ENCODE data around the gene PTPRJ. TPM values are rescaled to one million over a fixed set of nuclear protein-coding genes. Genes with fewer than 3 reads are reported as not detected.

The PTPRJ gene
- total RNA-seq, 1 experiment from 2014 or later: 59.4 TPM

DNA sequence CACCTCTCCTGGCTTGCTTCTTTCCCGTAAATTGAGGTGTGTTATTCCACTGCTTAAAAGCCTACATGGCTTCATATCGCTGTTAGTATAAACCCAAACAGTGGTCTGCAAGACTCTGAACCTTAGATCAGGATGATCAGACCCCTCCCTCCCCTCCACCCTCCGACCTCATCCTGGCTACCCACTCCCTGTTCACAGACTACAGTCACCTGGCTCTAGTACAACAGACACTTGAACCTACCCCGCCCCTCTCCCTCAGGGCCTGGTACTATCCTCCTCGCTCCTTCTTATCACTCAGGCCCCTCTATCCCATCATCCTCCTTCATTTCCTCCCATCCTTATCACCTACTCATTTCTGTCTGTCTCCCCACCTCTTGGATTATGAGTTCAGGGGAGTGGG lies 20.1 kb downstream of the PTPRJ start:
- DNase-seq: no peak
- H3K4me1 Mint-ChIP-seq (ENCODE audit: low read depth, unreplicated experiment): peaks cover 68% of the 10 kb centered on the region
- peak overlapping the region; percentile 36 for H3K27ac Mint-ChIP-seq (ENCODE audit: unreplicated experiment)
- CTCF ChIA-PET: no interaction called here
- no peaks in the 10 kb centered on the region for H3K27me3 Mint-ChIP-seq (ENCODE audit: unreplicated experiment)
- intact Hi-C loops (cut with micrococcal nuclease; ENCODE audit: unreplicated experiment): no loop called here
- BruUV-seq (replicated peaks): no TSS peak
- H3K4me3 Mint-ChIP-seq (ENCODE audit: low read depth, unreplicated experiment): no peak overlapping the region
- peaks cover 17% of the 10 kb centered on the region for H3K36me3 Mint-ChIP-seq (ENCODE audit: insufficient read depth, unreplicated experiment)
- TF ChIP-seq, protein P1, sequence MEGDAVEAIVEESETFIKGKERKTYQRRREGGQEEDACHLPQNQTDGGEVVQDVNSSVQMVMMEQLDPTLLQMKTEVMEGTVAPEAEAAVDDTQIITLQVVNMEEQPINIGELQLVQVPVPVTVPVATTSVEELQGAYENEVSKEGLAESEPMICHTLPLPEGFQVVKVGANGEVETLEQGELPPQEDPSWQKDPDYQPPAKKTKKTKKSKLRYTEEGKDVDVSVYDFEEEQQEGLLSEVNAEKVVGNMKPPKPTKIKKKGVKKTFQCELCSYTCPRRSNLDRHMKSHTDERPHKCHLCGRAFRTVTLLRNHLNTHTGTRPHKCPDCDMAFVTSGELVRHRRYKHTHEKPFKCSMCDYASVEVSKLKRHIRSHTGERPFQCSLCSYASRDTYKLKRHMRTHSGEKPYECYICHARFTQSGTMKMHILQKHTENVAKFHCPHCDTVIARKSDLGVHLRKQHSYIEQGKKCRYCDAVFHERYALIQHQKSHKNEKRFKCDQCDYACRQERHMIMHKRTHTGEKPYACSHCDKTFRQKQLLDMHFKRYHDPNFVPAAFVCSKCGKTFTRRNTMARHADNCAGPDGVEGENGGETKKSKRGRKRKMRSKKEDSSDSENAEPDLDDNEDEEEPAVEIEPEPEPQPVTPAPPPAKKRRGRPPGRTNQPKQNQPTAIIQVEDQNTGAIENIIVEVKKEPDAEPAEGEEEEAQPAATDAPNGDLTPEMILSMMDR (IDR thresholded peaks at IDR 0.05; ENCODE audit: unreplicated experiment): no peak
- H3K9me3 Mint-ChIP-seq (ENCODE audit: low read depth, unreplicated experiment): no peaks in the 10 kb centered on the region

DNA sequence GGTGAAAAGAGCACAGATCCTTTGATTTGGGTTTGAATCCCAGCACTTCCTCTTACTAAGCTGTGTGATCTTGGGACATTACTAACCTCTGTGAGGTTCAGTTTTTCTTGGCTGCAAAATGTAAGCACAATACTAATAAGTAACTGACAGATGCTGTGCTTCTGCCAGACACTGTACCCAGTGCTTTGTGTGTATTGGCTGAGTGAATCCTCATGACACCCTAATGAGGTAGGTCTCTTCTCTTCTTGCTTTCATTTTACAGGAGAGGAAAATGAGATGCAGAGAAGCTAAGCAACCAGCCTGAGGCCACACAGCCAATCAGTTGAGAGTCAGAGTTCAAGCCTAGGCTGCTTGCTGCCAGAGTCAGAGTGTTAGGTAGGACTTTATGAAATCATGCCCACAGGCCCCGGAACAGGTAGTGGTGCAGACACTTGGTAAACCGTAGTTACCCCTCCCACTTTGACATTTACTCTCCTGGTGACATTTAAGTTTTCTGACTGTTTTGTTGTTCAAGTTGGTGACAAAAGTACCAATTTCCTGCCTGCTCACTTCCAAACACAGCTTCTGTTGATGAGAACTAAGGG lies 21.2 kb downstream of the PTPRJ start:
- CTCF ChIA-PET: interaction anchor here (0.7 kb wide), 1 partner anchor 42 kb away, joined by 4 read pairs; no protein-coding TSS in a partner anchor
- TF ChIP-seq, protein P1 (IDR thresholded peaks at IDR 0.05; ENCODE audit: unreplicated experiment): no peak
- BruUV-seq (replicated peaks): no TSS peak
- no peak for DNase-seq
- peaks cover 76% of the 10 kb centered on the region for H3K4me1 Mint-ChIP-seq (ENCODE audit: low read depth, unreplicated experiment)
- no peak overlapping the region for H3K4me3 Mint-ChIP-seq (ENCODE audit: low read depth, unreplicated experiment)
- intact Hi-C loops (cut with micrococcal nuclease; ENCODE audit: unreplicated experiment): no loop called here
- no peaks in the 10 kb centered on the region for H3K9me3 Mint-ChIP-seq (ENCODE audit: low read depth, unreplicated experiment)
- H3K36me3 Mint-ChIP-seq (ENCODE audit: insufficient read depth, unreplicated experiment): peaks cover 17% of the 10 kb centered on the region
- peak overlapping the region; percentile 50 for H3K27ac Mint-ChIP-seq (ENCODE audit: unreplicated experiment)
- H3K27me3 Mint-ChIP-seq (ENCODE audit: unreplicated experiment): no peaks in the 10 kb centered on the region

DNA sequence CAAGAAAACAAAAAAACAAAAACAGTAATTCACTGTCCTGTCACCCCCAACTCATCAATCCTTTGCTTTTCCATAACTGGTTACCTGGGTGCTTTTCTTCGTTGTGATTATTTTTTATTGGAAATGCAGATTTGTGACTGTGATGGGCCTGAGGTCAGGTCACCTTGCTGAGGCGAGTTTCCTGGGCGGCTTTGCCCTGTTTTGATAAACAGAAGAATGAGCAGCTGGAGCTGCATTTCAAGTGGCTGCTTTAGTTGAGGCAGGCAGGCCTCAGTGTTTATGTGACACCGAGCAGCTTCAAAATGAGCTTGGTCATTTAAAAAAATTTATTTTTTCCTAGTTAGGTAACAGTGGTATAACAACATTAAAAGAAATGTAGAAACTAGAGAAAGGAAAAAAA lies 22.2 kb downstream of the PTPRJ start:
- TF ChIP-seq, protein P1 (IDR thresholded peaks at IDR 0.05; ENCODE audit: unreplicated experiment): no peak
- no peak overlapping the region for H3K4me3 Mint-ChIP-seq (ENCODE audit: low read depth, unreplicated experiment)
- no TSS peak for BruUV-seq (replicated peaks)
- no peak overlapping the region for H3K27ac Mint-ChIP-seq (ENCODE audit: unreplicated experiment)
- no peak for DNase-seq
- peaks cover 15% of the 10 kb centered on the region for H3K36me3 Mint-ChIP-seq (ENCODE audit: insufficient read depth, unreplicated experiment)
- H3K27me3 Mint-ChIP-seq (ENCODE audit: unreplicated experiment): no peaks in the 10 kb centered on the region
- peaks cover 76% of the 10 kb centered on the region for H3K4me1 Mint-ChIP-seq (ENCODE audit: low read depth, unreplicated experiment)
- H3K9me3 Mint-ChIP-seq (ENCODE audit: low read depth, unreplicated experiment): no peaks in the 10 kb centered on the region
- CTCF ChIA-PET: no interaction called here
- intact Hi-C loops (cut with micrococcal nuclease; ENCODE audit: unreplicated experiment): no loop called here

DNA sequence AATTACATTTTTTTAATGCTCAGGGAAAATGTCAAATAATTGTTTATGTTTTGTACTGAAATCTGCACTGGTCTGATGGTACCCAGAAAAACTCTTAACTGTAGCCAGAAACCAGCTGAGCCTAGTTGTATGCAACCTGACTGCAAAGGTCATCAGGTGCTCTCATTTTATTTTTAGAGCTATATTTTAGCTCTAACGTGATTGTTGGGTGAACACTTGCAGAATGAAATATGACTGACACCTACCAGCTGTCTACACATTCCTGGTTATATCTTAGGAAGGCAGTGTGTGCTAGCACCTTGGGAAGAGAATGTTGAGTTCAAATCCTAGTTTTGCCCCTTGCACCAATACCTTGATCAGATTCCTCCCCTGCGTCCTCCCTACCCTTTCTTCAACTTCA lies 23.6 kb downstream of the PTPRJ start:
- peak overlapping the region; percentile 32 for H3K27ac Mint-ChIP-seq (ENCODE audit: unreplicated experiment)
- no peaks in the 10 kb centered on the region for H3K27me3 Mint-ChIP-seq (ENCODE audit: unreplicated experiment)
- peaks cover 65% of the 10 kb centered on the region for H3K4me1 Mint-ChIP-seq (ENCODE audit: low read depth, unreplicated experiment)
- DNase-seq: no peak
- no TSS peak for BruUV-seq (replicated peaks)
- TF ChIP-seq, protein P1 (IDR thresholded peaks at IDR 0.05; ENCODE audit: unreplicated experiment): no peak
- H3K4me3 Mint-ChIP-seq (ENCODE audit: low read depth, unreplicated experiment): no peak overlapping the region
- CTCF ChIA-PET: no interaction called here
- H3K9me3 Mint-ChIP-seq (ENCODE audit: low read depth, unreplicated experiment): no peaks in the 10 kb centered on the region
- intact Hi-C loops (cut with micrococcal nuclease; ENCODE audit: unreplicated experiment): no loop called here
- peaks cover 4% of the 10 kb centered on the region for H3K36me3 Mint-ChIP-seq (ENCODE audit: insufficient read depth, unreplicated experiment)
